Putamen (tissue), 1 donor: Measurements from ENCODE around the gene ARID5B.
A peak's percentile ranks its signal among the peaks of the same experiment; 100 is the strongest.

Source experiments
- DNase-seq: peaks from one replicate; pipeline ENCODE4 v3.0.0-alpha.2; 2016; ENCODE audit warnings: low spot score

Gene ARID5B

GRCh38 chr10:62053860-62054259, 152.4 kb downstream of the ARID5B start:
- no peak for DNase-seq

- no peak for DNase-seq
Measured at GRCh38 chr10:62054408-62054807, 152.9 kb downstream of the ARID5B start.

GRCh38 chr10:62054830-62055229, 153.3 kb downstream of the ARID5B start:
- no peak for DNase-seq

- no peak for DNase-seq
Measured at GRCh38 chr10:62056219-62056618, 154.7 kb downstream of the ARID5B start.

- DNase-seq: no peak
Measured at GRCh38 chr10:62056698-62057097, 155.2 kb downstream of the ARID5B start.

- no peak for DNase-seq
Measured at GRCh38 chr10:62057359-62057758, 155.9 kb downstream of the ARID5B start.

GRCh38 chr10:62057850-62058249, 156.4 kb downstream of the ARID5B start:
- no peak for DNase-seq

GRCh38 chr10:62058476-62058875, 157.0 kb downstream of the ARID5B start:
- DNase-seq: no peak

- DNase-seq: no peak
Measured at GRCh38 chr10:62058896-62059216, 157.4 kb downstream of the ARID5B start.

GRCh38 chr10:62059217-62059920, 157.9 kb downstream of the ARID5B start:
- no peak for DNase-seq

GRCh38 chr10:62062028-62062427, 160.5 kb downstream of the ARID5B start:
- no peak for DNase-seq

- DNase-seq: no peak
Measured at GRCh38 chr10:62062752-62063512, 161.4 kb downstream of the ARID5B start.

GRCh38 chr10:62063795-62064472, 162.4 kb downstream of the ARID5B start:
- no peak for DNase-seq

GRCh38 chr10:62067560-62067959, 166.1 kb downstream of the ARID5B start:
- DNase-seq: no peak

- no peak for DNase-seq
Measured at GRCh38 chr10:62068464-62068863, 167.0 kb downstream of the ARID5B start.

GRCh38 chr10:62069452-62070178, 168.1 kb downstream of the ARID5B start:
- no peak for DNase-seq

- DNase-seq: no peak
Measured at GRCh38 chr10:62071846-62072281, 170.4 kb downstream of the ARID5B start.

GRCh38 chr10:62072901-62073300, 171.4 kb downstream of the ARID5B start:
- DNase-seq: no peak

- DNase-seq: peak; percentile 64
Measured at GRCh38 chr10:62073429-62073828, 171.9 kb downstream of the ARID5B start.

- no peak for DNase-seq
Measured at GRCh38 chr10:62075414-62075813, 173.9 kb downstream of the ARID5B start.

- DNase-seq: no peak
Measured at GRCh38 chr10:62075912-62076311, 174.4 kb downstream of the ARID5B start.

GRCh38 chr10:62076891-62077290, 175.4 kb downstream of the ARID5B start:
- no peak for DNase-seq
